ENCODE measurements around the gene TRMT2A.

Gene TRMT2A

GRCh38 chr22:20115691-20116375 is 1.2 kb downstream of the TRMT2A start, which contains the start of gene RANBP1:
Gene RANBP1, plus strand, starts transcription at chr22:20116104. Its CDS starts 81 bp downstream, at chr22:20116185.
- FAIRE-seq (no peak), DNase-seq (ENCODE audit: insufficient read length, low spot score) (no peak)
- peak; percentile 28; the same call in 1 of the 2 replicates for TF ChIP-seq POLR2A (IDR thresholded peaks at IDR 0.05; ENCODE audit: low read depth, low read length)
- TF ChIP-seq TAF1 (IDR thresholded peaks at IDR 0.05; ENCODE audit: low read depth, low read length): no peak

DNA sequence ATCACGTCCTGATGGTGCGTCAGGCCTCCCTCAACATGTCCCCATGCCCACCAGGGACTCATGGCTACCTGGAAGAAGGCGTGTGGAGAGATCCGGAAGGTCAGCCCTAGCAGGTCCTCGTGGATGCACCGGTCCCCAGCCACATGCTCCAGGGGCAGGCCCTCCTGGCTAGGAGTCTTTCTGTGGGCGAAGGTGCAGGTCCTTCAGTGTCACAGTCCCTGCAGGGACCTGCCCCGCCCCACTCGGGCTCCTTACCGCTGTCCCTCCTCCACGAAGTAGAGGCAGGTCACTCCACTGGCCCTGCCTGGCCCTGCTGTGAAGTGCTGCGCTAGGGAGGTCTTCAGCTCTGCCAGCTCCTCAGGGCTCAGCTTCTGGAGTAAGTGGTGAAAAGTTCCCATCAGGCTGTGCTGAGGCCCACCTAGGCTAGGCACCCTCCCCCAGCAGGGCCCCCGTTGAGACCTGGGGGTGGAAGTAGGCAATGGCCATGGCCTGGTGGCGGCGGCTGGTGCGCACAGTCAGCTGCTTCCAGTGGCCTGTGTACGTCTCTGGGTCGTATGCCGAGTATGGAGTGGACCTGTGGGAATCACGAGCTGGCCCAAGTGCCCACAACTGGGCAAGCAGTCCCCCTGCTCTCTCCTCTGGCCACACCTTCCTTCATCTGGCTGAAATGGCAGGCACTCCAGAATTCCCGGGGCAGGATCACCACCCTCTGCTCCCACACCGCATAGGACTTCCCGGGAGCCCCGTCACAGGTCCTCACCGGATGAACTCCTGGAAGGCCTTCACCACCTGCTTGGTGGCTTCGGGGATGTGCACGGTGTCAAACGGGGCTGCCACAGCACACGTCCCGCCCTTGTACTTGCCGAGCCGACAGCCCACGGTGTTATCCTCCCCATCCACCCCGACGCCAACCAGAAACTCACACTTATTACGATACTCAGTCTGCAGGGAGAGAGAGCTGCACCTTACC is 2.2 kb downstream of the TRMT2A start:
- FAIRE-seq (no peak), DNase-seq (ENCODE audit: insufficient read length, low spot score) (no peak)
- TF ChIP-seq POU2F2 (IDR thresholded peaks at IDR 0.05; ENCODE audit: low read depth, low read length): no peak
- no peak for TF ChIP-seq POLR2AphosphoS5 (IDR thresholded peaks at IDR 0.05; ENCODE audit: low read depth, low read length)
- TF ChIP-seq PAX5 (IDR thresholded peaks at IDR 0.05; ENCODE audit: insufficient read depth, low read length, severe bottlenecking): no peak
- TF ChIP-seq SPI1 (IDR thresholded peaks at IDR 0.05; ENCODE audit: low read depth, low read length): no peak
- TF ChIP-seq POLR2A (IDR thresholded peaks at IDR 0.05; ENCODE audit: low read depth, low read length): no peak
- TF ChIP-seq TAF1 (IDR thresholded peaks at IDR 0.05; ENCODE audit: low read depth, low read length): no peak

DNA sequence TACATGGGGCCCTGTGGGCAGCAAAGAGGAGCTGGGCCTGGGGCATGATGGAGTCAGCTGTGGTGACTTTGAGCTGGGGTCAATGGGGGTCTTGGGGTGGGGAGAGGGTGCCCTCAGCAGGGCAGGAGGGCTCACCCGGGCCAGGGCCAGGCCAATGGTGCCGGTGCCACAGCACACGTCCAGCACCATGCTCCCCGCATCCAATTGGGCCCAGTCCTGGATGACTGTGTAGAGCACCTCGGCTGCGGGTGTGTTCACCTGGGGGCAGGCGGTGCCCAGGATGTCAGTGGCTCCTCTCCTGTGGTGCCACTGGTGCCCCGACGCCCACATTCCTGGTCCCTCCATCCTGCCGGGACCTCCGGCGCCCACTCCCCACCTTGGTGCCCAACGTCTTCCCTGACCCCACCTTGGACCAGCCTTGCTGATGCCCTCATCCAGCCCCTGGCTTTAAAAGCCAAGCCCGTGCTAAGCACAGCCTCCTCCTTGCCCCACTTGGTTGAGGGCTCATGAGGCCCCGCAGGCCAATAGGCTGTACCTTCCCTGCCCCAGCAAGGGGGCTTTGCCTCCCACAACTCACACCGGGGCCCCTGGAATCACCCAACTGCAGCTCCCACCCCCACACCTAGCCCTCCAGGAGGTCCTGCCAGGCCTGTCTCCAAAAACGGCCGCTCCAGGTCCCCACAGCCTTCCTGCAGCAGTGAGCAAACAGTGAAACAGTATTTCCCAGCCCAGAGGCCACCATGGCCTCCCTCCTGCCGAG is 3.3 kb downstream of the TRMT2A start:
- no peak for FAIRE-seq
- DNase-seq (ENCODE audit: insufficient read length, low spot score): no peak
- TF ChIP-seq POLR2AphosphoS5 (IDR thresholded peaks at IDR 0.05; ENCODE audit: low read depth, low read length) (no peak), PAX5 (IDR thresholded peaks at IDR 0.05; ENCODE audit: insufficient read depth, low read length, severe bottlenecking) (no peak), POLR2A (IDR thresholded peaks at IDR 0.05; ENCODE audit: low read depth, low read length) (no peak), POU2F2 (IDR thresholded peaks at IDR 0.05; ENCODE audit: low read depth, low read length) (no peak), TAF1 (IDR thresholded peaks at IDR 0.05; ENCODE audit: low read depth, low read length) (no peak), SPI1 (IDR thresholded peaks at IDR 0.05; ENCODE audit: low read depth, low read length) (no peak)

DNA sequence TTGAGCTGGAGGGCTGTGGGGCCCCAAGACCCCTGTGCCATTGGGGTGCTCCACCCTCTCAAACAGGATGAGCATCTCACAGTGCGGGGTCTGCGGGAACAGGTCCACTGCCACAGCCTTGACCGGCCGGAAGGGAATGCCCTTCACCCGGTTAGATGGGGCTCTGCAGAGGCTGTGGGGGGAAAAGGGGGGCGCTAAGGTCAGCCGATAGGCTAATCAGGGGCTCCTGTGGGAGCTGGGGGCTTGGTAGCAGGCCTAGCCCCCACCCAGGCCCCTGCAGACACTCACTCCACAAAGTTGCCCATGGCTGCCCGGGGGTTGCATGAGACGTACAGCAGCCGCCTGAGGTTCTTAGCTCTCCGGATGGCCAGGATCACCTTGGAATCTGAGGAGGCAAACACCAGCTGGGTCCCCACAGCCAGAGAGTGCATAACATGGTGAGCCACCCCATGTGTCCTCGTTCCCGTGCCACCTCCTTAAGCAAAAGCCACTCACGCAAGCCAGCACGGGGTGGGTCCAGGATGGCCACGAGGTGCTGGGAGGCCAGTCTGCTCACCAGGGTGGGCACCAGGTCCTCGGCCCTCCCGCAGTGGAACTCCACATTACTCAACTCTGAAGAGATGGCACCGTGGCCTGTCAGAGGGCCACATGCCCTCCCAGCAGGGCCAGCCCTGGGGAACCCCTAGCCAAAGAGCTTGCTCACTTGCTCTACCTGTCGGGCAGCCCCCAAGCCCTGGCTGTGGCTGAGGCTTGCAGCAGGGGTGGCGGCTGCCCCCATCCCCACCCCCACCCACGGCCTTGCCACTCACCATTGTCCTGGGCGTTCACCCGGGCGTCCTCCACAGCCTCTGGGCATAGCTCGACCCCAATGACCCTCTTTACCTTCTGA is 4.2 kb downstream of the TRMT2A start:
- DNase-seq (ENCODE audit: insufficient read length, low spot score) (no peak), FAIRE-seq (no peak)
- TF ChIP-seq SPI1 (IDR thresholded peaks at IDR 0.05; ENCODE audit: low read depth, low read length) (no peak), POLR2AphosphoS5 (IDR thresholded peaks at IDR 0.05; ENCODE audit: low read depth, low read length) (peak; percentile 58; the same call in 1 of the 2 replicates)

DNA sequence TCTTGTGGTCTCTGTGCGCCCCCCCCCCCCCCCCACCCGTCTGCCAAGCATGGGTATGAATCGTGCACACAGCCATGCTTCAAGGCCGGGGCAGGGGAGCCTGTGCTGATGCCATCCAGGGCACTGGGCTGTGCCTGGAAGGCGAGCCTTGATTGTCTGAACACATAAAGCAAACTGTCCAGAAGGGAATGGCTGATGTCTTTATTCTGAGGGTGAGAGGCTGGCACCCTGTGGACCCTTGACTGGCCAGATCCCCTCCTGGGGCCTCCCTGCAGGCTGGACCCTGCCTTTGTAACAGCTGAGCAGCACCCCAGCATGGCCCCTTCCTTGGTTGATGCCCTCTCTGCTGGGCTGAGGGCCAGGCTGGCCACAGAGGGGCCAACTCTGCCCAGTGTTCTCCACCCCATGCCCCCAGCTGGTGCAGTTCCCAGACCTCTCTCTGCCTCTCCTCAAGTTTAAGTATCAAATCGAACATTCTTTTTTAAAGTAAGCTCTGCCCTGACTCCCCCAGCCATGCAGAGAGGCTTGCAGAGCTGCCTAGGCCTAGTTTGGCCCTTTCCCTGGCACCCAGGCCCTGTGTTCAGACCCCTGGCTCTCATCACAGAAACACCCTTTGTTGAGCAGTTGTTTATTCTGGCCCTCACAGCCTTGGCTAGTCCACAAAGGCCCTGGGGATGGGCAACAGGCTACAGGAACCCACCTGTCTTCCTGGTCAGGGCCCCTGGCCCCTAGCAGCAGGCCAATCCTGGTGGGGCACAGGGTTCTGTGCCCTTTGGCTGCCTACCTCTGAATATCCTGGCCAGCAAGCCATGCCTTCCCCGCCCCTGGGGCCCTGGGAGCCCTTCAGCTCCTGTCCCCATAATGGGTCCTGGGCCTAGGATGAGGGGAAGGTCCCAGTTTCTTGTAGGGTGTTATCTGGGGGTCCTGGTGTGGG is 5.1 kb downstream of the TRMT2A start:
- TF ChIP-seq POU2F2 (IDR thresholded peaks at IDR 0.05; ENCODE audit: low read depth, low read length) (0 out of 2 replicates have a peak, but pooled peaks have one; percentile 12), POLR2A (IDR thresholded peaks at IDR 0.05; ENCODE audit: low read depth, low read length) (0 out of 2 replicates have a peak, but pooled peaks have one; percentile 47), POLR2AphosphoS5 (IDR thresholded peaks at IDR 0.05; ENCODE audit: low read depth, low read length) (peak; percentile 21; the same call in 1 of the 2 replicates), PAX5 (IDR thresholded peaks at IDR 0.05; ENCODE audit: insufficient read depth, low read length, severe bottlenecking) (no peak)
- DNase-seq (ENCODE audit: insufficient read length, low spot score): no peak
- peak; percentile 31 for FAIRE-seq

DNA sequence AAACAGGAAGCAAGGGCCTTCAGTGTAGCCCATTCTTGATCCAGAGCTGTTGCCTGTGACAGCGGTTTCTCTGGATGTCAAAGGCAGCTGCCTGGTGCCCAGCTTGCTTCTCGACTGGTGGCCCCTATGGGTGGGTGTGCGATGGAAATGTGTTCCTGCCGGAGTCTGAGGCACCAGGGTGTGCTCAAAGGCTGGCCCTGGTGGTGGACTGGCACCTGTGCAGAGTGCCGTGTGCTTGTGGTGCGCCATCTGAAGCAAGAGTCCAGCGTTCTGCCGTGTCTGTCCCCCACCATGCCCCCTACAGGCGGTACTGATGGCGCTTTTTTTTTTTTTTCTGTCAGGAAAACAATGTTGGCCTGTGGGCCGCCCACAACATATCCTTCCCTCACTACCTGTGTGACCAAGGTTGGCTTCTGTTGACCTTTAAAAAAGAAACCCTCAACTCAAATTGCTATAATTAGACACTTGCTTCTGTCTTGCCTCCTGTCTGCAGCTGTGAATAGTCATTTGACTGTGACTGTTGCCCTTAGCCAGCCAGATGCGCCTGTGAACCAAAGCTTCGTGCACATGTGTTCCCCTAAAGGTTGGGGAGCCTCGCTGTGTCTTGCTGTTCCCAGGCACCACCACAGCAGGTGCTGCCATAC is 5.9 kb downstream of the TRMT2A start:
- TF ChIP-seq TAF1 (IDR thresholded peaks at IDR 0.05; ENCODE audit: low read depth, low read length): no peak
- TF ChIP-seq POLR2AphosphoS5 (IDR thresholded peaks at IDR 0.05; ENCODE audit: low read depth, low read length): peak; percentile 71
- TF ChIP-seq SPI1 (IDR thresholded peaks at IDR 0.05; ENCODE audit: low read depth, low read length): no peak
- TF ChIP-seq POLR2A (IDR thresholded peaks at IDR 0.05; ENCODE audit: low read depth, low read length): peak; percentile 55; the same call in 1 of the 2 replicates
- no peak for TF ChIP-seq PAX5 (IDR thresholded peaks at IDR 0.05; ENCODE audit: insufficient read depth, low read length, severe bottlenecking)
- TF ChIP-seq POU2F2 (IDR thresholded peaks at IDR 0.05; ENCODE audit: low read depth, low read length): no peak; the same call in 1 of the 2 replicates
- peak; percentile 90 for FAIRE-seq
- peak; percentile 66 for DNase-seq (ENCODE audit: insufficient read length, low spot score)

DNA sequence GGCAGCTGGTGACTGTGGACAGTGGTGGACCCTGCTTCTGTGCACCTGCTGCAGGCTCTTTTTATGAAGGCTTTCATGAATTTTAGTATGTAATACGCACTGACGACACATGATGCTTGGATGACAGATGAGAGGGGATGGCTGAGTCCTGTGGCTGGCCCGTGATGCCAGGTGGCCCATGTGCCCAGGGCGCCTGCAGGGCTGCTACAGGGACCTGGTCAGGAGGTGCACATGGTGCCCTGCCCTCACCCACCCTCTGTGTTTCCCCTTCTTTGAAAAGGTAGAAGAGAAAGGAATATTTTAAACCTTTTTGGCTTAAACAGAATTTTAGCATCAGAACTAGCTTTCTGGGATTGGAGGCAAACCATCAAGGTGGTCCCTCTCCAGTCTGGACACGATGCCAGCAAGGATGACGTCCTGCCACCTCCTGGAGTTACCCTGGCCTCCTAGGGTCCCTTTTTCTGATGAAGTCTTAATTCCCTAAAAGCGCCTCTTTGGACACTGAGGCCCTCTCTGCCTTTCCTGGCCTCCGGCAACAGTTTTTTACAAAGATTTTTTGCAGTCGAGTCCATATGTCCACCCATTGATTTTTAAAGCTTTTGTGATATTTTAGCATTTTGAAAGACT is 6.6 kb downstream of the TRMT2A start:
- DNase-seq (ENCODE audit: insufficient read length, low spot score) (no peak), FAIRE-seq (no peak)
- TF ChIP-seq POU2F2 (IDR thresholded peaks at IDR 0.05; ENCODE audit: low read depth, low read length): no peak
- TF ChIP-seq TAF1 (IDR thresholded peaks at IDR 0.05; ENCODE audit: low read depth, low read length): no peak
- no peak for TF ChIP-seq POLR2A (IDR thresholded peaks at IDR 0.05; ENCODE audit: low read depth, low read length)
- TF ChIP-seq POLR2AphosphoS5 (IDR thresholded peaks at IDR 0.05; ENCODE audit: low read depth, low read length): no peak
- no peak for TF ChIP-seq SPI1 (IDR thresholded peaks at IDR 0.05; ENCODE audit: low read depth, low read length)

Measured in GM12891 (cell line).